Rectal smooth muscle tissue (tissue), 1 donor: ENCODE data around the gene EARS2.
"Not testable (repeated sequence)": the region's sequence is repeated elsewhere in the genome, so short reads cannot be mapped to it uniquely, and the experiment has no call there.

Source experiments
- H3K27ac ChIP-seq: one replicate; pipeline ENCODE4 v1.7.0; 2013; ENCODE audit warnings: low read depth, low read length, inconsistent platforms
- H3K27me3 ChIP-seq: one replicate; pipeline ENCODE4 v1.7.0; 2013; ENCODE audit warnings: low read length; ENCODE audit not compliant: control insufficient read depth, insufficient read depth
- H3K36me3 ChIP-seq: one replicate; pipeline ENCODE4 v1.7.0; 2013; ENCODE audit warnings: low read length; ENCODE audit not compliant: control insufficient read depth, insufficient read depth
- H3K4me1 ChIP-seq: one replicate; pipeline ENCODE4 v1.7.0; 2013; ENCODE audit warnings: low read length; ENCODE audit not compliant: control insufficient read depth, insufficient read depth
- H3K4me3 ChIP-seq: one replicate; pipeline ENCODE4 v1.7.0; 2013; ENCODE audit warnings: low read length
- H3K9ac ChIP-seq: one replicate; pipeline ENCODE4 v1.7.0; 2013; ENCODE audit warnings: low read length

EARS2 gene

GRCh38 chr16:23497543-23497868 is 59.6 kb downstream of the EARS2 start:
- H3K9ac ChIP-seq, result no peak overlapping the region
- H3K27me3 ChIP-seq, result no peaks in the 10 kb centered on the region
- no peak overlapping the region for H3K27ac ChIP-seq
- H3K4me1 ChIP-seq, result no peaks in the 10 kb centered on the region
- no peak overlapping the region for H3K4me3 ChIP-seq
- peaks cover 16% of the 10 kb centered on the region for H3K36me3 ChIP-seq

GRCh38 chr16:23496821-23497542 is 60.2 kb downstream of the EARS2 start:
- Histone ChIP-seq H3K27ac (no peak overlapping the region), H3K4me1 (no peaks in the 10 kb centered on the region), H3K9ac (no peak overlapping the region), H3K36me3 (peaks cover 19% of the 10 kb centered on the region), H3K4me3 (no peak overlapping the region), H3K27me3 (no peaks in the 10 kb centered on the region)

- Histone ChIP-seq H3K36me3 (peaks cover 19% of the 10 kb centered on the region), H3K27me3 (no peaks in the 10 kb centered on the region), H3K27ac (no peak overlapping the region), H3K4me1 (no peaks in the 10 kb centered on the region), H3K4me3 (no peak overlapping the region), H3K9ac (no peak overlapping the region)
These were observed 61.5 kb downstream of the EARS2 start for GRCh38 chr16:23495671-23496070.

- Histone ChIP-seq H3K4me3 (no peak overlapping the region), H3K36me3 (peaks cover 24% of the 10 kb centered on the region), H3K4me1 (no peaks in the 10 kb centered on the region), H3K27me3 (no peaks in the 10 kb centered on the region), H3K9ac (no peak overlapping the region), H3K27ac (no peak overlapping the region)
These were observed 63.0 kb downstream of the EARS2 start for GRCh38 chr16:23494188-23494587.

- Histone ChIP-seq H3K4me1 (no peaks in the 10 kb centered on the region), H3K27ac (no peak overlapping the region), H3K27me3 (no peaks in the 10 kb centered on the region), H3K4me3 (no peak overlapping the region), H3K36me3 (peaks cover 37% of the 10 kb centered on the region), H3K9ac (no peak overlapping the region)
These were observed 65.4 kb downstream of the EARS2 start for GRCh38 chr16:23491490-23492391.

GRCh38 chr16:23486480-23486879 is 70.7 kb downstream of the EARS2 start:
- Histone ChIP-seq H3K4me3 (no peak overlapping the region), H3K27me3 (no peaks in the 10 kb centered on the region), H3K36me3 (peaks cover 40% of the 10 kb centered on the region), H3K27ac (no peak overlapping the region), H3K4me1 (no peaks in the 10 kb centered on the region), H3K9ac (no peak overlapping the region)

- no peak overlapping the region for H3K4me3 ChIP-seq
- H3K4me1 ChIP-seq, result no peaks in the 10 kb centered on the region
- H3K27me3 ChIP-seq, result no peaks in the 10 kb centered on the region
- H3K36me3 ChIP-seq, result peaks cover 42% of the 10 kb centered on the region
- no peak overlapping the region for H3K27ac ChIP-seq
- H3K9ac ChIP-seq, result no peak overlapping the region
These were observed 71.3 kb downstream of the EARS2 start for GRCh38 chr16:23485841-23486240.

GRCh38 chr16:23485257-23485614 is 71.9 kb downstream of the EARS2 start:
- H3K4me3 ChIP-seq, result no peak overlapping the region
- no peaks in the 10 kb centered on the region for H3K27me3 ChIP-seq
- H3K27ac ChIP-seq, result no peak overlapping the region
- no peaks in the 10 kb centered on the region for H3K4me1 ChIP-seq
- H3K36me3 ChIP-seq, result peaks cover 45% of the 10 kb centered on the region
- H3K9ac ChIP-seq, result no peak overlapping the region

GRCh38 chr16:23484510-23485256 is 72.5 kb downstream of the EARS2 start:
- H3K36me3 ChIP-seq, result peaks cover 45% of the 10 kb centered on the region

GRCh38 chr16:23483492-23483891 is 73.7 kb downstream of the EARS2 start:
- not testable (repeated sequence) for H3K27me3 ChIP-seq, H3K9ac ChIP-seq, H3K4me1 ChIP-seq, H3K27ac ChIP-seq, H3K4me3 ChIP-seq
- peaks cover 56% of the 10 kb centered on the region for H3K36me3 ChIP-seq

More at GRCh38 chr16:23484510-23485256, 72.5 kb downstream of the EARS2 start:
- Histone ChIP-seq H3K4me3 (no peak overlapping the region), H3K27me3 (no peaks in the 10 kb centered on the region), H3K27ac (no peak overlapping the region), H3K4me1 (no peaks in the 10 kb centered on the region), H3K9ac (no peak overlapping the region)

- no peaks in the 10 kb centered on the region for H3K4me1 ChIP-seq
- H3K9ac ChIP-seq, result no peak overlapping the region
- H3K4me3 ChIP-seq, result no peak overlapping the region
- no peaks in the 10 kb centered on the region for H3K27me3 ChIP-seq
- no peak overlapping the region for H3K27ac ChIP-seq
- peaks cover 54% of the 10 kb centered on the region for H3K36me3 ChIP-seq
These were observed 74.4 kb downstream of the EARS2 start for GRCh38 chr16:23482778-23483177.

- Histone ChIP-seq H3K9ac (no peak overlapping the region), H3K27me3 (no peaks in the 10 kb centered on the region), H3K27ac (no peak overlapping the region), H3K4me3 (no peak overlapping the region), H3K36me3 (peaks cover 33% of the 10 kb centered on the region), H3K4me1 (no peaks in the 10 kb centered on the region)
These were observed 76.9 kb downstream of the EARS2 start for GRCh38 chr16:23480257-23480656.
